OCI-LY3 (cell line): ENCODE results near the gene LPP.

Experiments
- H2AFZ ChIP-seq: fragments of 200-600, 300-600 bp; shearing (Covaris generic); 2 replicates; pipeline ENCODE4 v1.6.0; 2014; ENCODE audit warnings: antibody characterized with exemption, low read depth, low read length
- H3K27ac ChIP-seq: fragments of 200-600, 300-600 bp; sonication (generic); 2 replicates; pipeline ENCODE4 v1.5.1; 2014; ENCODE audit warnings: mild to moderate bottlenecking, low read length, moderate library complexity, mixed read lengths
- H3K27me3 ChIP-seq: fragments of 200-600, 300-600 bp; sonication (generic); 2 replicates; pipeline ENCODE4 v1.6.1; 2014; ENCODE audit warnings: low read depth, low read length, mixed read lengths
- H3K36me3 ChIP-seq: fragments of 200-600, 300-600 bp; sonication (generic); replicated peaks from 2 replicates; pipeline ENCODE3; 2014; ENCODE audit warnings: low read depth, low read length, mixed read lengths
- H3K4me1 ChIP-seq: fragments of 300-600, 200-600 bp; sonication (generic); 2 replicates; pipeline ENCODE4 v1.6.1; 2014; ENCODE audit warnings: low read length, mixed read lengths
- H3K4me2 ChIP-seq: fragments of 200-600, 300-600 bp; sonication (generic); 2 replicates; pipeline ENCODE4 v1.6.1; 2014; ENCODE audit warnings: low read length, mixed read lengths
- H3K4me3 ChIP-seq: fragments of 300-600, 200-600 bp; sonication (generic); 2 replicates; pipeline ENCODE4 v1.5.1; 2014; ENCODE audit warnings: antibody characterized with exemption, mild to moderate bottlenecking, low read length, moderate library complexity
- H3K79me2 ChIP-seq: fragments of 300-600, 200-600 bp; shearing (Covaris generic); 2 replicates; pipeline ENCODE4 v1.6.1; 2014; ENCODE audit warnings: mild to moderate bottlenecking, low read length, mixed read lengths
- H3K9ac ChIP-seq: fragments of 300-600, 200-600 bp; shearing (Covaris generic); 2 replicates; pipeline ENCODE4 v1.6.0; 2014; ENCODE audit warnings: mild to moderate bottlenecking, low read length, moderate library complexity
- H3K9me3 ChIP-seq: fragments of 200-600, 300-600 bp; shearing (Covaris generic); 2 replicates; pipeline ENCODE4 v1.6.1; 2014; ENCODE audit warnings: low read length, mixed read lengths; ENCODE audit not compliant: insufficient read depth
- H4K20me1 ChIP-seq: fragments of 200-600, 300-600 bp; sonication (generic); 2 replicates; pipeline ENCODE4 v1.6.1; 2016; ENCODE audit warnings: low read length, mixed read lengths; ENCODE audit not compliant: insufficient read depth
- EZH2phosphoT487 ChIP-seq: fragments of 200-600 bp; shearing (Covaris generic); IDR thresholded peaks from 2 replicates; pipeline ENCODE4 v1.6.1; 2018; ENCODE audit warnings: antibody characterized with exemption, mixed run types, low read depth
- TF ChIP-seq, protein P1 (sequence below): fragments of 200-600, 300-600 bp; sonication (generic); IDR thresholded peaks from 2 replicates; pipeline ENCODE4 v1.5.1; 2014; ENCODE audit warnings: antibody characterized with exemption, low read length, low read depth

Gene LPP

DNA sequence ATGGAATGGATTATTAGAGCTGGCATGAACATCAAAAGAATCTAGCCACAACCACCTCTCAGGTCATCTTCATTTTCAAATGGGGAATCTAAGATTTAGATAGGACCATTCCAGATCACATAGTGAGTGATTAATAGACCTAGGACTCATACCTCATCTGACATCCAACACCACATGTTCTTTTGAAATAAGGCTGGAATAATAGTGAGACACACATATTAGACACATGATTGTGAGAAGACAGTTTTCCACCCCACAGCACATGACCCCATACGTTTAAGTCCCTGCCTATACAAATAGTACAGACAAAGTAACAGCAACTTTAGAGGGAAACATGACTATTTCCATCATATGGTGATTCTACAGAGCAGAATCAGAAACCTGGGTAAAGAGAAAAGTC is 673.1 kb downstream of the LPP start:
- no peak overlapping the region for H3K4me3 ChIP-seq
- no peaks in the 10 kb centered on the region for H3K79me2 ChIP-seq
- no peak overlapping the region for H2AFZ ChIP-seq
- H4K20me1 ChIP-seq = no peaks in the 10 kb centered on the region
- H3K27ac ChIP-seq = no peak overlapping the region
- no peaks in the 10 kb centered on the region for H3K9me3 ChIP-seq
- H3K4me2 ChIP-seq = no peak overlapping the region
- no peaks in the 10 kb centered on the region for H3K36me3 ChIP-seq
- H3K27me3 ChIP-seq = no peaks in the 10 kb centered on the region
- peaks cover 30% of the 10 kb centered on the region for H3K4me1 ChIP-seq
- H3K9ac ChIP-seq = no peak overlapping the region
- TF ChIP-seq, protein P1, sequence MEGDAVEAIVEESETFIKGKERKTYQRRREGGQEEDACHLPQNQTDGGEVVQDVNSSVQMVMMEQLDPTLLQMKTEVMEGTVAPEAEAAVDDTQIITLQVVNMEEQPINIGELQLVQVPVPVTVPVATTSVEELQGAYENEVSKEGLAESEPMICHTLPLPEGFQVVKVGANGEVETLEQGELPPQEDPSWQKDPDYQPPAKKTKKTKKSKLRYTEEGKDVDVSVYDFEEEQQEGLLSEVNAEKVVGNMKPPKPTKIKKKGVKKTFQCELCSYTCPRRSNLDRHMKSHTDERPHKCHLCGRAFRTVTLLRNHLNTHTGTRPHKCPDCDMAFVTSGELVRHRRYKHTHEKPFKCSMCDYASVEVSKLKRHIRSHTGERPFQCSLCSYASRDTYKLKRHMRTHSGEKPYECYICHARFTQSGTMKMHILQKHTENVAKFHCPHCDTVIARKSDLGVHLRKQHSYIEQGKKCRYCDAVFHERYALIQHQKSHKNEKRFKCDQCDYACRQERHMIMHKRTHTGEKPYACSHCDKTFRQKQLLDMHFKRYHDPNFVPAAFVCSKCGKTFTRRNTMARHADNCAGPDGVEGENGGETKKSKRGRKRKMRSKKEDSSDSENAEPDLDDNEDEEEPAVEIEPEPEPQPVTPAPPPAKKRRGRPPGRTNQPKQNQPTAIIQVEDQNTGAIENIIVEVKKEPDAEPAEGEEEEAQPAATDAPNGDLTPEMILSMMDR = no peak
- no peak for TF ChIP-seq EZH2phosphoT487

DNA sequence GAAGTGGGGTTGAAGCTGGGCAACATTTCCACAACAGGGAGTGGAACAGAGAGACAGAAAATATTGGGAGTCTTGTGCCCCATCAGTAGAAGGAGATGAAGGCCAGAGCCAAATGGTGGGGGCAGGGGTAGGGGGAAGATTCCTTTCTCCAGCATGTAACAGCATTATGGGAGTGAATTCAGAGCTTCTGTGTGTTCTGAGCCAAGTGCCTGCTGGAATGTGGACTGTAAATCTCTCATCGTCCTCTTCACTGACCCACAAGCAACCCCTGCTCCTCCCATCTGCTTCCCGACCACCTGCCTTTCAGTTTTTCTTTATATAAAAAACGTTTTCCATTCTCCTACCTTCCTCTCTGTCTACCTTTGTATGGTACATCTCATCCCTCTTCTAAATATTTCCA is 673.6 kb downstream of the LPP start:
- Histone ChIP-seq H3K79me2 (no peaks in the 10 kb centered on the region), H3K4me3 (no peak overlapping the region), H3K27ac (no peak overlapping the region), H4K20me1 (no peaks in the 10 kb centered on the region), H3K4me2 (no peak overlapping the region), H3K4me1 (peaks cover 26% of the 10 kb centered on the region), H3K9ac (no peak overlapping the region), H2AFZ (no peak overlapping the region), H3K36me3 (no peaks in the 10 kb centered on the region), H3K9me3 (no peaks in the 10 kb centered on the region), H3K27me3 (no peaks in the 10 kb centered on the region)
- TF ChIP-seq EZH2phosphoT487 = no peak
- TF ChIP-seq, protein P1 = no peak

DNA sequence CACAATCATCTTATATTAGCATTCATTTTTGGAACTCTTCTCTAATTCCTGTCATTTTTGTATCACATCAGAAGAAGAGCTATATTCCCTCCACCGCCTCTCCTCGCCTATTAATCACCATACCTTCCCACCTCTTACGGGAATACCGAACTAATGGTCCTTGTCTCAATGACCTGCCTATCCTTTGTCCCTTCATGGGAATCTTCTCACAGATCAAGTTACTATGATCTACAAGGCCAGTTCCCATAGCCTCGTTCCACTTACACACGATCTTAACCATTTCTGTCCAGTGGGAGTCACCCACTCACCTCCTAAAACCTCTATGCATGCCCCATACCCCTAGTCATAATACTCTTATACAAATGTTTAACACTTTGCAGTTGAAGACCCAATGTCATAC is 675.2 kb downstream of the LPP start:
- H3K27me3 ChIP-seq = no peaks in the 10 kb centered on the region
- H3K27ac ChIP-seq = no peak overlapping the region
- no peak overlapping the region for H3K9ac ChIP-seq
- H3K4me2 ChIP-seq = no peak overlapping the region
- no peak overlapping the region for H2AFZ ChIP-seq
- no peaks in the 10 kb centered on the region for H3K79me2 ChIP-seq
- TF ChIP-seq, protein P1 = no peak
- TF ChIP-seq EZH2phosphoT487 = no peak
- no peak overlapping the region for H3K4me3 ChIP-seq
- no peaks in the 10 kb centered on the region for H4K20me1 ChIP-seq
- no peaks in the 10 kb centered on the region for H3K36me3 ChIP-seq
- no peaks in the 10 kb centered on the region for H3K9me3 ChIP-seq
- H3K4me1 ChIP-seq = peaks cover 26% of the 10 kb centered on the region

DNA sequence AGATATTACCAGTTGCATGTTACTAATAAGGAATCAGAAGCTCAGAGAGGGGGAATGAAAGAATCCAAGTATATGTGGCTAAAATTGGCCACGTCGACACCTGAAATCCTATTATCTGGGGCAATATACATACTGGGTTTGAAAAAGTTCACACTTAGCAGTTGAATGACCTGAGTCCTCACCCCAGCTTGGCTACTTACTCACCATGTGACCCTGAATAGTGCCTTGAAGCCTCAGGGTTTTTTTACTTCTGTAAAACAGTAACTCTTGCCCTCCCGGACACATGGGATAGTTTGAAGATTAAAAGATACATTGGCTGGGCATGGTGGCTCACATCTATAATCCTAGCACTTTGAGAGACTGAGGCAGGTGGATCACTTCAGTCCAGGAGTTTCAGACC is 675.6 kb downstream of the LPP start:
- H3K9me3 ChIP-seq = no peaks in the 10 kb centered on the region

More for the DNA sequence above, 675.6 kb downstream of the LPP start:
- Histone ChIP-seq H3K4me1 (peaks cover 30% of the 10 kb centered on the region), H3K4me2 (no peak overlapping the region), H3K27me3 (no peaks in the 10 kb centered on the region), H3K4me3 (no peak overlapping the region), H3K36me3 (no peaks in the 10 kb centered on the region), H3K9ac (no peak overlapping the region), H2AFZ (no peak overlapping the region), H4K20me1 (no peaks in the 10 kb centered on the region), H3K27ac (no peak overlapping the region), H3K79me2 (no peaks in the 10 kb centered on the region)
- TF ChIP-seq, protein P1 = no peak
- TF ChIP-seq EZH2phosphoT487 = no peak
